WTC11 (cell line): Measurements from ENCODE around the gene FGFBP1. TPM values are rescaled to one million over a fixed set of nuclear protein-coding genes. Genes with fewer than 3 reads are reported as not detected.

ENCODE experiments used
- ATAC-seq: fragments of 200-7000 bp; cut with Tn5 transposase; 2 replicates; pipeline ENCODE4 v1.10.0; 2021; ENCODE audit warnings: mild to moderate bottlenecking, moderate library complexity
- CTCF ChIA-PET: fragments of 300-600 bp; sonication (Branson Sonifier 250); formaldehyde crosslinking; loops from one replicate; lab custom pipeline; 2021; ENCODE audit warnings: antibody characterized with exemption; lab: Charles Lee
- POLR2A ChIA-PET: fragments of 350-600 bp; sonication (Branson Sonifier 250); formaldehyde crosslinking; loops from one replicate; lab custom pipeline; 2021; ENCODE audit warnings: antibody characterized with exemption; lab: Charles Lee
- DNase-seq: peaks from one replicate; pipeline ENCODE4 v3.0.0; 2021; ENCODE audit warnings: low spot score
- H3K27ac Mint-ChIP-seq: 2 replicates; pipeline ENCODE4 v1.8.0; 2021; ENCODE audit warnings: mixed read lengths
- H3K27me3 Mint-ChIP-seq: 2 replicates; pipeline ENCODE4 v1.8.0; 2021; ENCODE audit warnings: low read depth, mild to moderate bottlenecking, moderate library complexity, mixed read lengths
- H3K36me3 Mint-ChIP-seq: 2 replicates; pipeline ENCODE4 v1.8.0; 2021; ENCODE audit warnings: mixed read lengths
- H3K4me1 Mint-ChIP-seq: 2 replicates; pipeline ENCODE4 v1.8.0; 2022; ENCODE audit warnings: mixed read lengths
- H3K4me3 Mint-ChIP-seq: 2 replicates; pipeline ENCODE4 v1.8.0; 2021; ENCODE audit warnings: mild to moderate bottlenecking, moderate library complexity, mixed read lengths
- H3K9me3 Mint-ChIP-seq: 2 replicates; pipeline ENCODE4 v1.8.0; 2021; ENCODE audit warnings: mixed read lengths
- ESRRA ChIP-seq: sonication (generic); formaldehyde crosslinking; IDR thresholded peaks from 2 replicates; pipeline ENCODE4 v1.8.1; 2022; ENCODE audit warnings: mild to moderate bottlenecking, missing genetic modification reagents, borderline replicate concordance
- GRHL2 ChIP-seq: fragments of 250-450 bp; sonication (Bioruptor Pico); IDR thresholded peaks from 2 replicates; pipeline ENCODE4 v1.8.0; 2022; ENCODE audit warnings: mild to moderate bottlenecking, moderate library complexity; ENCODE audit not compliant: insufficient replicate concordance, severe bottlenecking
- IRF2 ChIP-seq: sonication (generic); formaldehyde crosslinking; IDR thresholded peaks from 2 replicates; pipeline ENCODE4 v1.8.0; 2022; ENCODE audit warnings: low read depth, missing genetic modification reagents, borderline replicate concordance
- NFATC4 ChIP-seq: fragments of 250-450 bp; sonication (Bioruptor Pico); IDR thresholded peaks from 2 replicates; pipeline ENCODE4 v1.9.0; 2021; ENCODE audit warnings: mild to moderate bottlenecking
- NR1H2 ChIP-seq: sonication (generic); formaldehyde crosslinking; IDR thresholded peaks from 2 replicates; pipeline ENCODE4 v1.9.0; 2021; ENCODE audit warnings: mild to moderate bottlenecking, moderate library complexity, missing genetic modification reagents
- OVOL2 ChIP-seq: fragments of 250-450 bp; sonication (Bioruptor Pico); IDR thresholded peaks from 2 replicates; pipeline ENCODE4 v1.9.0; 2021; ENCODE audit warnings: mild to moderate bottlenecking, borderline replicate concordance
- SMAD4 ChIP-seq: sonication (generic); formaldehyde crosslinking; IDR thresholded peaks from 2 replicates; pipeline ENCODE4 v1.8.0; 2022; ENCODE audit warnings: mild to moderate bottlenecking, missing genetic modification reagents
- SP1 ChIP-seq: sonication (generic); formaldehyde crosslinking; conservative IDR thresholded peaks from 2 replicates; pipeline ENCODE4 v1.8.1; 2022; ENCODE audit warnings: missing genetic modification reagents
- TP53 ChIP-seq: sonication (generic); formaldehyde crosslinking; IDR thresholded peaks from 2 replicates; pipeline ENCODE4 v1.8.1; 2023; ENCODE audit warnings: mild to moderate bottlenecking, missing genetic modification reagents
- ZNF121 ChIP-seq: sonication (generic); formaldehyde crosslinking; IDR thresholded peaks from 2 replicates; pipeline ENCODE4 v1.8.0; 2023; ENCODE audit warnings: missing genetic modification reagents
- total RNA-seq: library from RNA; stranded (reverse); gene quantifications from 3 replicates; pipeline ENCODE4 v1.2.3, GENCODE V29; 2021
- TF ChIP-seq, protein P1 (sequence below): sonication (generic); formaldehyde crosslinking; IDR thresholded peaks from 2 replicates; pipeline ENCODE4 v1.8.1; 2023; ENCODE audit warnings: mild to moderate bottlenecking, missing genetic modification reagents
- TF ChIP-seq, protein P2 (sequence below): fragments of 250-450 bp; sonication (Bioruptor Pico); IDR thresholded peaks from 2 replicates; pipeline ENCODE4 v2.1.2; 2022; ENCODE audit warnings: mild to moderate bottlenecking, moderate library complexity
- TF ChIP-seq, protein P3 (sequence below): sonication (generic); formaldehyde crosslinking; IDR thresholded peaks from 2 replicates; pipeline ENCODE4 v1.8.0; 2023; ENCODE audit warnings: mild to moderate bottlenecking, missing genetic modification reagents
- TF ChIP-seq, protein P4 (sequence below): sonication (generic); formaldehyde crosslinking; IDR thresholded peaks from 2 replicates; pipeline ENCODE4 v1.8.1; 2023; ENCODE audit warnings: mild to moderate bottlenecking, missing genetic modification reagents
- TF ChIP-seq, protein P5 (sequence below): sonication (generic); formaldehyde crosslinking; IDR thresholded peaks from 2 replicates; pipeline ENCODE4 v1.8.0; 2022; ENCODE audit warnings: mild to moderate bottlenecking, missing genetic modification reagents
- TF ChIP-seq, protein P6 (sequence below): sonication (generic); formaldehyde crosslinking; IDR thresholded peaks from 2 replicates; pipeline ENCODE4 v1.8.1; 2023; ENCODE audit warnings: mild to moderate bottlenecking, missing genetic modification reagents, borderline replicate concordance
- TF ChIP-seq, protein P7 (sequence below): fragments of 250-450 bp; sonication (Bioruptor Pico); conservative IDR thresholded peaks from 2 replicates; pipeline ENCODE4 v1.9.0; 2021; ENCODE audit warnings: mild to moderate bottlenecking
- TF ChIP-seq, protein P8 (sequence below): sonication (generic); formaldehyde crosslinking; IDR thresholded peaks from 2 replicates; pipeline ENCODE4 v1.8.0; 2022; ENCODE audit warnings: missing genetic modification reagents

The FGFBP1 gene
- total RNA-seq, 1 experiment from 2014 or later, result not detected

DNA sequence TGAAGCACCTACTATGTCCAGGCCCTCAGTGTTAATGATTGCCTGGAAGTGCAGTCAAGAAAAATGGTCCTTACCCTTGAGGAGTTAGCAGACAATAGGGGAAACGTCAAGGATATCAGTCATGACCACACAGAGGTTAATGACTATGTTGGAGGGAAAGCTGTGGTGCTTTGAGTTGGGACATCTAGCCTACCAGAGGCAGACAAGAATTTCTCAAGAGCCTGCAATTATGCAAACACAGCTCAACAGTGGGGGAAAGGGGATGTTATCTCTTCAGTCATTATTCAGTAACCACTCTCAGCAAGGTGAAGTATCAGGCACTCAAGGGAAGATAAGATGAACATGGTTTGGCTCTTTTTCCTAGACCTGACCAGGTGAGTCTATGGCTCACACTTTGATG lies 7.0 kb upstream of the FGFBP1 start (continued):
- TF ChIP-seq, protein P1, sequence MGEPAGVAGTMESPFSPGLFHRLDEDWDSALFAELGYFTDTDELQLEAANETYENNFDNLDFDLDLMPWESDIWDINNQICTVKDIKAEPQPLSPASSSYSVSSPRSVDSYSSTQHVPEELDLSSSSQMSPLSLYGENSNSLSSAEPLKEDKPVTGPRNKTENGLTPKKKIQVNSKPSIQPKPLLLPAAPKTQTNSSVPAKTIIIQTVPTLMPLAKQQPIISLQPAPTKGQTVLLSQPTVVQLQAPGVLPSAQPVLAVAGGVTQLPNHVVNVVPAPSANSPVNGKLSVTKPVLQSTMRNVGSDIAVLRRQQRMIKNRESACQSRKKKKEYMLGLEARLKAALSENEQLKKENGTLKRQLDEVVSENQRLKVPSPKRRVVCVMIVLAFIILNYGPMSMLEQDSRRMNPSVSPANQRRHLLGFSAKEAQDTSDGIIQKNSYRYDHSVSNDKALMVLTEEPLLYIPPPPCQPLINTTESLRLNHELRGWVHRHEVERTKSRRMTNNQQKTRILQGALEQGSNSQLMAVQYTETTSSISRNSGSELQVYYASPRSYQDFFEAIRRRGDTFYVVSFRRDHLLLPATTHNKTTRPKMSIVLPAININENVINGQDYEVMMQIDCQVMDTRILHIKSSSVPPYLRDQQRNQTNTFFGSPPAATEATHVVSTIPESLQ (CRISPR knock-in tag), result no peak
- no peak for TF ChIP-seq SP1 (CRISPR knock-in tag)

DNA sequence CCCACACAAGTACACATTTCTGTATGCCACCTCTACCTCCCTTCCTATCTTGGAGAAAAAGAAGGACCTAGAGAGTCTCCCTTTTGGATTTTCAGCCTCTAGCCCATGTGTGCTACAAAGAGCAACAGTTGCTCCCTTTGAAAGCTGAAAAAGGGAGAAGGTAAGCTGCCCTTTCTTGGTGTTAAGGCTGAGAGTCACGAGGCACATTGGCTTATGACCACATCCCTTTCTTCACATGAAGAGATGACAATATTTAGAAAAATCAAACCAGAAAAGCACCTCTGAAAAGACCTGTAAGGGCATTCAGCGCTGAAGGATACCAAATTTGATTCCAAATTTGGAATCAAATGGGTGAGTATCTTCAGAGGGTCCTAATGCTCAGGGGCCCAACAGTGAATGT lies 6.4 kb upstream of the FGFBP1 start:
- ATAC-seq (no peak), DNase-seq (no peak)
- H3K4me3 Mint-ChIP-seq, result no peak overlapping the region
- H3K9me3 Mint-ChIP-seq, result peaks cover 5% of the 10 kb centered on the region; the same call in 1 of the 2 replicates
- H3K27ac Mint-ChIP-seq, result no peak overlapping the region
- POLR2A ChIA-PET, result no interaction called here
- no peaks in the 10 kb centered on the region for H3K27me3 Mint-ChIP-seq
- H3K4me1 Mint-ChIP-seq, result no peaks in the 10 kb centered on the region
- CTCF ChIA-PET, result interaction anchor here (1.1 to 1.9 kb wide), 2 partner anchors 63 to 139 kb away, joined by 3 to 6 read pairs; no protein-coding TSS in a partner anchor
- no peaks in the 10 kb centered on the region for H3K36me3 Mint-ChIP-seq
- TF ChIP-seq SMAD4 (CRISPR knock-in tag) (no peak), ESRRA (CRISPR knock-in tag) (no peak), TP53 (CRISPR knock-in tag) (no peak), GRHL2 (CRISPR knock-in tag) (no peak), ZNF121 (CRISPR knock-in tag) (no peak), OVOL2 (no peak), NR1H2 (CRISPR knock-in tag) (no peak), NFATC4 (CRISPR knock-in tag) (no peak), IRF2 (no peak)
- TF ChIP-seq, protein P2, sequence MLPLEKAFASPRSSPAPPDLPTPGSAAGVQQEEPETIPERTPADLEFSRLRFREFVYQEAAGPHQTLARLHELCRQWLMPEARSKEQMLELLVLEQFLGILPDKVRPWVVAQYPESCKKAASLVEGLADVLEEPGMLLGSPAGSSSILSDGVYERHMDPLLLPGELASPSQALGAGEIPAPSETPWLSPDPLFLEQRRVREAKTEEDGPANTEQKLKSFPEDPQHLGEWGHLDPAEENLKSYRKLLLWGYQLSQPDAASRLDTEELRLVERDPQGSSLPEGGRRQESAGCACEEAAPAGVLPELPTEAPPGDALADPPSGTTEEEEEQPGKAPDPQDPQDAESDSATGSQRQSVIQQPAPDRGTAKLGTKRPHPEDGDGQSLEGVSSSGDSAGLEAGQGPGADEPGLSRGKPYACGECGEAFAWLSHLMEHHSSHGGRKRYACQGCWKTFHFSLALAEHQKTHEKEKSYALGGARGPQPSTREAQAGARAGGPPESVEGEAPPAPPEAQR (CRISPR knock-in tag), result no peak
- TF ChIP-seq, protein P3, sequence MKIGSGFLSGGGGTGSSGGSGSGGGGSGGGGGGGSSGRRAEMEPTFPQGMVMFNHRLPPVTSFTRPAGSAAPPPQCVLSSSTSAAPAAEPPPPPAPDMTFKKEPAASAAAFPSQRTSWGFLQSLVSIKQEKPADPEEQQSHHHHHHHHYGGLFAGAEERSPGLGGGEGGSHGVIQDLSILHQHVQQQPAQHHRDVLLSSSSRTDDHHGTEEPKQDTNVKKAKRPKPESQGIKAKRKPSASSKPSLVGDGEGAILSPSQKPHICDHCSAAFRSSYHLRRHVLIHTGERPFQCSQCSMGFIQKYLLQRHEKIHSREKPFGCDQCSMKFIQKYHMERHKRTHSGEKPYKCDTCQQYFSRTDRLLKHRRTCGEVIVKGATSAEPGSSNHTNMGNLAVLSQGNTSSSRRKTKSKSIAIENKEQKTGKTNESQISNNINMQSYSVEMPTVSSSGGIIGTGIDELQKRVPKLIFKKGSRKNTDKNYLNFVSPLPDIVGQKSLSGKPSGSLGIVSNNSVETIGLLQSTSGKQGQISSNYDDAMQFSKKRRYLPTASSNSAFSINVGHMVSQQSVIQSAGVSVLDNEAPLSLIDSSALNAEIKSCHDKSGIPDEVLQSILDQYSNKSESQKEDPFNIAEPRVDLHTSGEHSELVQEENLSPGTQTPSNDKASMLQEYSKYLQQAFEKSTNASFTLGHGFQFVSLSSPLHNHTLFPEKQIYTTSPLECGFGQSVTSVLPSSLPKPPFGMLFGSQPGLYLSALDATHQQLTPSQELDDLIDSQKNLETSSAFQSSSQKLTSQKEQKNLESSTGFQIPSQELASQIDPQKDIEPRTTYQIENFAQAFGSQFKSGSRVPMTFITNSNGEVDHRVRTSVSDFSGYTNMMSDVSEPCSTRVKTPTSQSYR (CRISPR knock-in tag), result no peak
- TF ChIP-seq, protein P4, sequence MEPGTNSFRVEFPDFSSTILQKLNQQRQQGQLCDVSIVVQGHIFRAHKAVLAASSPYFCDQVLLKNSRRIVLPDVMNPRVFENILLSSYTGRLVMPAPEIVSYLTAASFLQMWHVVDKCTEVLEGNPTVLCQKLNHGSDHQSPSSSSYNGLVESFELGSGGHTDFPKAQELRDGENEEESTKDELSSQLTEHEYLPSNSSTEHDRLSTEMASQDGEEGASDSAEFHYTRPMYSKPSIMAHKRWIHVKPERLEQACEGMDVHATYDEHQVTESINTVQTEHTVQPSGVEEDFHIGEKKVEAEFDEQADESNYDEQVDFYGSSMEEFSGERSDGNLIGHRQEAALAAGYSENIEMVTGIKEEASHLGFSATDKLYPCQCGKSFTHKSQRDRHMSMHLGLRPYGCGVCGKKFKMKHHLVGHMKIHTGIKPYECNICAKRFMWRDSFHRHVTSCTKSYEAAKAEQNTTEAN (CRISPR knock-in tag), result no peak
- TF ChIP-seq, protein P5, sequence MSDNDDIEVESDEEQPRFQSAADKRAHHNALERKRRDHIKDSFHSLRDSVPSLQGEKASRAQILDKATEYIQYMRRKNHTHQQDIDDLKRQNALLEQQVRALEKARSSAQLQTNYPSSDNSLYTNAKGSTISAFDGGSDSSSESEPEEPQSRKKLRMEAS, result no peak
- TF ChIP-seq, protein P6, sequence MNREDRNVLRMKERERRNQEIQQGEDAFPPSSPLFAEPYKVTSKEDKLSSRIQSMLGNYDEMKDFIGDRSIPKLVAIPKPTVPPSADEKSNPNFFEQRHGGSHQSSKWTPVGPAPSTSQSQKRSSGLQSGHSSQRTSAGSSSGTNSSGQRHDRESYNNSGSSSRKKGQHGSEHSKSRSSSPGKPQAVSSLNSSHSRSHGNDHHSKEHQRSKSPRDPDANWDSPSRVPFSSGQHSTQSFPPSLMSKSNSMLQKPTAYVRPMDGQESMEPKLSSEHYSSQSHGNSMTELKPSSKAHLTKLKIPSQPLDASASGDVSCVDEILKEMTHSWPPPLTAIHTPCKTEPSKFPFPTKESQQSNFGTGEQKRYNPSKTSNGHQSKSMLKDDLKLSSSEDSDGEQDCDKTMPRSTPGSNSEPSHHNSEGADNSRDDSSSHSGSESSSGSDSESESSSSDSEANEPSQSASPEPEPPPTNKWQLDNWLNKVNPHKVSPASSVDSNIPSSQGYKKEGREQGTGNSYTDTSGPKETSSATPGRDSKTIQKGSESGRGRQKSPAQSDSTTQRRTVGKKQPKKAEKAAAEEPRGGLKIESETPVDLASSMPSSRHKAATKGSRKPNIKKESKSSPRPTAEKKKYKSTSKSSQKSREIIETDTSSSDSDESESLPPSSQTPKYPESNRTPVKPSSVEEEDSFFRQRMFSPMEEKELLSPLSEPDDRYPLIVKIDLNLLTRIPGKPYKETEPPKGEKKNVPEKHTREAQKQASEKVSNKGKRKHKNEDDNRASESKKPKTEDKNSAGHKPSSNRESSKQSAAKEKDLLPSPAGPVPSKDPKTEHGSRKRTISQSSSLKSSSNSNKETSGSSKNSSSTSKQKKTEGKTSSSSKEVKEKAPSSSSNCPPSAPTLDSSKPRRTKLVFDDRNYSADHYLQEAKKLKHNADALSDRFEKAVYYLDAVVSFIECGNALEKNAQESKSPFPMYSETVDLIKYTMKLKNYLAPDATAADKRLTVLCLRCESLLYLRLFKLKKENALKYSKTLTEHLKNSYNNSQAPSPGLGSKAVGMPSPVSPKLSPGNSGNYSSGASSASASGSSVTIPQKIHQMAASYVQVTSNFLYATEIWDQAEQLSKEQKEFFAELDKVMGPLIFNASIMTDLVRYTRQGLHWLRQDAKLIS (CRISPR knock-in tag), result no peak
- TF ChIP-seq, protein P7, sequence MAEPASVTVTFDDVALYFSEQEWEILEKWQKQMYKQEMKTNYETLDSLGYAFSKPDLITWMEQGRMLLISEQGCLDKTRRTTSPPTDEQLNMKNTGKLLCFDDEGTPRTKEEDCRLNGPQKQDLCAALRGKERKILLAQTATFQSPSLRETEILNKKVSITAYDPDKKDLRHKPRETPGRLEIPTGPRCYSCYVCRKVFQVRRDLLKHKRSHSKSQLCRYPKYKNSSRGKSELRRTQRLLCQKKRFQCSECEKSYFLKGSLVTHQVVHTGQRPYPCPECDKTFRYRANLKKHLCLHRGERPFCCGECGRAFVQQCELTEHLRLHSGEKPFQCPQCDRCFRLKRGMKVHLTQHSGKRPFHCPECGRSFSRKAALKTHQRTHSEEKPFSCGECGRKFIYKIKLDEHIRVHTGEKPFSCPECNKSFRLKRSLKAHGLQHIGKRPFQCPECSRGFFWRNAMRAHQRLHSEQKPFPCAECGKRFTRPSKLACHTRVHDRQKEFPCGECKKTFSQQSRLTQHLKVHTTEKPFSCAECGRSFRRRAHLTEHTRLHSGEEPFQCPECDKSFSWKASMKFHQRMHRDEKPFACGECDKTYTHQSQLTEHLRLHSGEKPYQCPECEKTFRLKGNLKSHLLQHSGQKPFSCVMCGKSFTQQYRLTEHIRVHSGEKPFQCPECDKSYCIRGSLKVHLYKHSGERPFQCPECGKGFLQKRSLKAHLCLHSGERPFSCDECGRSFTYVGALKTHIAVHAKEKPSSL (CRISPR knock-in tag), result no peak
- TF ChIP-seq, protein P8, sequence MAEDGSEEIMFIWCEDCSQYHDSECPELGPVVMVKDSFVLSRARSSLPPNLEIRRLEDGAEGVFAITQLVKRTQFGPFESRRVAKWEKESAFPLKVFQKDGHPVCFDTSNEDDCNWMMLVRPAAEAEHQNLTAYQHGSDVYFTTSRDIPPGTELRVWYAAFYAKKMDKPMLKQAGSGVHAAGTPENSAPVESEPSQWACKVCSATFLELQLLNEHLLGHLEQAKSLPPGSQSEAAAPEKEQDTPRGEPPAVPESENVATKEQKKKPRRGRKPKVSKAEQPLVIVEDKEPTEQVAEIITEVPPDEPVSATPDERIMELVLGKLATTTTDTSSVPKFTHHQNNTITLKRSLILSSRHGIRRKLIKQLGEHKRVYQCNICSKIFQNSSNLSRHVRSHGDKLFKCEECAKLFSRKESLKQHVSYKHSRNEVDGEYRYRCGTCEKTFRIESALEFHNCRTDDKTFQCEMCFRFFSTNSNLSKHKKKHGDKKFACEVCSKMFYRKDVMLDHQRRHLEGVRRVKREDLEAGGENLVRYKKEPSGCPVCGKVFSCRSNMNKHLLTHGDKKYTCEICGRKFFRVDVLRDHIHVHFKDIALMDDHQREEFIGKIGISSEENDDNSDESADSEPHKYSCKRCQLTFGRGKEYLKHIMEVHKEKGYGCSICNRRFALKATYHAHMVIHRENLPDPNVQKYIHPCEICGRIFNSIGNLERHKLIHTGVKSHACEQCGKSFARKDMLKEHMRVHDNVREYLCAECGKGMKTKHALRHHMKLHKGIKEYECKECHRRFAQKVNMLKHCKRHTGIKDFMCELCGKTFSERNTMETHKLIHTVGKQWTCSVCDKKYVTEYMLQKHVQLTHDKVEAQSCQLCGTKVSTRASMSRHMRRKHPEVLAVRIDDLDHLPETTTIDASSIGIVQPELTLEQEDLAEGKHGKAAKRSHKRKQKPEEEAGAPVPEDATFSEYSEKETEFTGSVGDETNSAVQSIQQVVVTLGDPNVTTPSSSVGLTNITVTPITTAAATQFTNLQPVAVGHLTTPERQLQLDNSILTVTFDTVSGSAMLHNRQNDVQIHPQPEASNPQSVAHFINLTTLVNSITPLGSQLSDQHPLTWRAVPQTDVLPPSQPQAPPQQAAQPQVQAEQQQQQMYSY (CRISPR knock-in tag), result no peak
